HG03135 (cell line): Measurements from ENCODE around the gene INSRR.

Experiments used
- ATAC-seq: cut with Tn5 transposase; IDR thresholded peaks from one replicate; pipeline ENCODE4 v1.9.1; 2021; ENCODE audit warnings: mild to moderate bottlenecking, moderate library complexity; ENCODE audit not compliant: unreplicated experiment

The INSRR gene

DNA sequence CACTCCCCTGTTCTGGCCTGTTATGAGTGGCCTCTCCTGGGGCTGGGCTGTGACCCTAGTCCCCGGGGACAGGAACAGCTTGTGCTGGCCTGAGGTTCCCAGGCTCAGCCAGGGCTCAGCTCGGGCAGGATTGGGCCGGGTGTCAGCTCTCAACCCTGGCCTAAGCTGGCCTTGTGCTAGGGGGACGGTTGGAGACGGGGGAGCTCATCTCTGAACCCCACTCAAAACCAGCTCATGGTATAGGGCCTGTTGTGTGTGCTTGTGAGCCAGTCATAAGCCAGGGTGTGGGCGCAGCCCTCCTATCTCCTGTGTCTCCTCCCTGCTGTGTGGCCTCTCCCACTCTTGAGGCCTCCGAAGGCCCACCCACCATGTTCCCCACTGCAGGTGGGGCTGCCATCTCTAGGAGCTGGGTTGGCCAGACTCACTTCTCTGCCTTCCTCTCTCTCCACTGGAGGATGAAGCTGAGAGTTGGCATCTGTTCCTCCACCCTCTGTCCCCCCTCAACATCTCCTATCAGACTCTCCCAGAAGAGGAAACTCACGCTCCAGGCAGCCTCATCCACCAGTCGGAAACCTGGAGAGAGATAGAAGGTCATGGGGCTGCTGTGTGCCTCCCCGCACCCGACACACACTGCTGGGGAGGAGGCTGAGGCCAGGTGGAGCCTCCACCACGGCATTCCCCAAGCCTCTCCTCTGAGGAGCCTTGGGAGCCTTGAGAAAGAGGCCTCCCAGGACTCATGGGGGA is 36.0 kb upstream of the INSRR start:
- no peak for ATAC-seq

DNA sequence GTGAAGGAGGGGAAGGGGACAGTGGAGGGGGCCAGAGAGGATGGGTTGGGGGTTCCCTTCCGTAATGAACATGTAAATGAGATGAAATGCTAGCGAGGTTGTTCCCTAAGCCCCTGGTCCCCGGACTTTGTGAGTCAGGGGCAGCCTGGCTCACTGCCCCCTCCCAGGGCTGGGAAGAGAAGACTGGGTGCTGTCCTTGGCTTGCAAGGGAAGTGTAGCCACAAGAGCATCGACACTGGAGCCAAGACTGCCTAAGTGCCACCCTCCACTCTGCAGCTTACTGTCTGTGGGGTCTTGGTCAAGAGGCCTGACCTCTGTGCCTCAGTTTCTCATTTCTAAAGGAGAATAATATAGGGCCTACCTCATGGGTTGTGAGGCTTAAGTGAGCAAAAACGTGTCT is 35.1 kb upstream of the INSRR start:
- no peak for ATAC-seq

DNA sequence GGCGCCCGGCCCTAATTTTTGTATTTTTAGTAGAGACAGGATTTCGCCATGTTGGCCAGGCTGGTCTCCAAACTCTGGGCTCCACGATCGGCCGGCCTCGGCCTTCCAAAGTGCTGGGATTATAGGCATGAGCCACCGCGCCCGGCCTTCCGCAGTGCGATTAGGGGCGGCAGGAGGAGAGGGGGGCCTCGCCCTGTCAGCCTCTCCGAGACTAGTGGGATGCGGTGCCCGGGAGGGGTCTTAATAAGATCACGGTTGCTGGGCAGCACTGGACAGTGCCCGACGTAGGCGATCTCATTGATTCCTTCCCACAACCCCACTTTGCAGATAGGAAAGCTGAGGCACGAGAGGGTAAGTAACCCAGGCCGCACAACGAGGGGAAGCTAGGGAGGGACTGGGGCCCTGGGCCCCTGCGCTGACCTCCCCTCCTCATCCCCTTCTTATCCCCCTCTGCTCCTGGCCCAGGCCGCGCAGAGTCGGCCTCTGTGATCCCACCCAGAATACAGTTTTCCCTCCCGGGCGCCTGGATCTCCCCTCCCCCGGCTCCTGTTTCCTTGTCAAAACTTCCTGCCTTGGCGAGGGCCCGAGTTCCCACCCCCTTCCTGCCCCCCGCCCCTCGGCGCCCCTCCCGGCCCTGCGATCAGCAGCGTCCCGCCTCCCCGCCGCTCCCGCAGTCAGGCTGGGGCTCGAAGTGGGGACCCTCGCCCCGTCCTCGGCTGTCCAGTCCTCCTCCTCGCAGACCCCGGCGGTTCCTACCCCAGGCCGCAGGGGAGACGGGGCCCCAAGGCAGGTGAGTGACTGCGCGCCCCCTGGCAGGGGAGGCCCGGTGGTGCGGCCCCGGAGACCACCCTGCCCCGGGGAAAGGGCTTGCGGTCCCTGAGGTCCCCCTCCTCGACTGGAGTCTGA is 34.4 kb upstream of the INSRR start, which contains the start of gene PEAR1:
TSS of gene PEAR1 (plus strand) at position 671 of the 906 bp plus-strand sequence. CDS start 10,209 bp downstream, outside the sequence.
- ATAC-seq: no peak

DNA sequence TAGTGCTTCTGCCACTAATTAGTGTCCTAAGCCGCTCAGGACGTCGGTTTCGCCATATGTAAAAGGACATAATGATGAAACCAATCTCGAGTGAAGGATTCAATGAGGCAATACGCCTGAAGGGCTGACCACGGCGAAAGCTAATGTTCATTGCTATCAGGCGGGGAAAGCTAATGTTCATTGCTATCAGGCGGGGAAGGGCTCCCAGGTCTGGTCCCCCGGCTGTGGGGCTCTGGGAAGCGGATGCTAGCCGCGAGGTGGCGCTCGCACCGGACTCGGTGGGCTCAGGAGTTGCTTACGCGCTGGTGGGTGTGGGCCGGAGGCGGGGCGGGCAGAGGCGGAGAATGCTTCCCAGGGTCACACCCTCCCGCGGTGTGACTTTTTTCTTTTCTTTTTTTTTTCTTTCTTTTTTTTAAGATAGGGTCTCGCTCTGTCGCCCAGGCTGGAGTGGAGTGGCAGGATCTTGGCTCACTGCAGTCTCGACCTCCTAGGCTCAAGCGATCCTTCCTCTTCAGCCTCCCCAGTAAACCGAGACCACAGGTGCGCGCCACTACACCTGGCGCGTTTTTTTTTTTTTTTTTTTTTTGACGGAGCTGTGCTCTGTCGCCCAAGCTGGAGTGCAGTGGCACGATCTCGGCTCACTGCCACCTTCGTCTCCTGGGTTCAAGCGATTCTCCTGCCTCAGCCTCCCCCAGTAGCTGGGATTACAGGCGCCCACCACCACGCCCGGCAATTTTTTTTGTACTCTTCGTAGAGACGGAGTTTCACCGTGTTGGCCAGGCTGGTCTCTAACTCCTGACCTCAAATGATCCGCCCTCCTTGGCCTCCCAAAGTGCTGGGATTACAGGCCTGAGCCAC is 33.5 kb upstream of the INSRR start:
- ATAC-seq: no peak

DNA sequence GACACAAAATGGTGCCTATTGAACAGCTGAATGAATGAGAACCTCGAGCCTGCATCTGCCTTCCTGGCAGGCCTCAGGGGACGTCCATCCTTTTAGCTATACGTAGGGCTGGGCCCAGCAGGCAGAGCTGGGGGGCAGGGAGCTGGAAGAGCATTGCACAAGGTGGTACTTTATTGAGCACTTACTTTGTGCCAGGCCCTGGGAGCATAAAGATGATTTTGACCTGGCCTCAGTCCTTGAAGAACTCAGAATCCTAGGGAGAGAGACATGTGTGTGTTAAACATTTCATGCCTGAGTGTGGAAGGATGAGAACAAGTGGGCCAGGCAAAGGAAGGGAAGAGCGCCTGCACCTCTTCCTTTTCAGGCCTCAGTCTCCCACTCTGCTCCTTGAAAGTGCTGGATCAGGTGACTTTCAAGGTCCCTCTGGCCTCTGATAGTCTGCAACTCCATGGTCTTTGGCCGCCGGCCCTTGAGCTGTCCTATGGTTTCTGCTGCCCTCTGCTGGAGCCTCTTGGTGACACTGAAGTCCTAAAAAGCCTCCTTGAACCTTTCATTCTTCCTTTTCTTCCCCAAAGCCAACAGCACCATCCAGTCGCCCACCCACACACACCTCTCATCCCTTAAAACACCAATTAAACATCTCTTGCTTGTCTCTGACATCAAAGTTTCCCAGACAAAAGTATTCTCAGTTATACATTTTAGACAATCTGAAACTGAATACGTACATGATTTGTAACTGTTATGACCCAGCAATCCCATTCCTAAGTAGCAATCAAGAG is 31.1 kb upstream of the INSRR start:
- ATAC-seq: no peak

DNA sequence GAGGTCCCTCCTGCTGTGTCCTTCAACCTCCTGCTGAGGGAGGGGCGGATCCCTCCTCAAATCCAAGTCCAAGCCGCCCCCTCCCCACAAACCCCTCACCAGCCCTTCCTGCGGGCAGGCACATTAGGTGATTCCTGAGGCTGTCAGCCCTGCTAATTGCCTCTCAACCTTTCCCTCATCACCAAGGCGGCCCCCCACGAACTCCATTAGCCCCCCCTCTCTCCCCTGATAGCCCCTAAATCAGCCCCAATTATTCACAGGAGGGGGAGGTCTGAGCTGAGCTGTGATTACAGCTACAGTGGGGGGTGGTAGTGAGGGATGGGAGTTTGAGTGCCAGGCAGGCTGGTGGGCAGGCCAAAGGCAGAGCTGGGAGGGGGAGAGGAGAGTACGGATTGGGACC is 28.8 kb upstream of the INSRR start:
- no peak for ATAC-seq

DNA sequence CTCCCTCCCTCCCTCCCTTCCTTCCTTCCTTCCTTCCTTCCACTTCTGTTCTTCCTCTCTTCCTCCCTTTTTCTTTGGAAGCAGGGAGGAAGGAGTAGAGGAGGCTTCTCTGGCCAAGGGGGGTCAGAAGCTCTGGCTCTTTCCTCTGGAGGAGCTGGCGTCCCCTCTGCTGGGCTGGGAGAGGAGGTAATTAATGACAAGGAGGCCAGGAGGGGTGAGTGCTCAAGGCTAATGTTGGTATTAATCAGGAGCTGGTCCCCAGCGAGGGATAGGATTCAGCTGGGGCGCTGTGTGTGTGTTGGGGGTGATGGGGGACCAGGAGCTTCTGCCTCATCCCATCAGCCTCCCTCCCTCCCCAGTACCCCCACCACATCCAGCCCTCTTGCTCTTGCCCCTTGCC is 28.4 kb upstream of the INSRR start:
- ATAC-seq: no peak

DNA sequence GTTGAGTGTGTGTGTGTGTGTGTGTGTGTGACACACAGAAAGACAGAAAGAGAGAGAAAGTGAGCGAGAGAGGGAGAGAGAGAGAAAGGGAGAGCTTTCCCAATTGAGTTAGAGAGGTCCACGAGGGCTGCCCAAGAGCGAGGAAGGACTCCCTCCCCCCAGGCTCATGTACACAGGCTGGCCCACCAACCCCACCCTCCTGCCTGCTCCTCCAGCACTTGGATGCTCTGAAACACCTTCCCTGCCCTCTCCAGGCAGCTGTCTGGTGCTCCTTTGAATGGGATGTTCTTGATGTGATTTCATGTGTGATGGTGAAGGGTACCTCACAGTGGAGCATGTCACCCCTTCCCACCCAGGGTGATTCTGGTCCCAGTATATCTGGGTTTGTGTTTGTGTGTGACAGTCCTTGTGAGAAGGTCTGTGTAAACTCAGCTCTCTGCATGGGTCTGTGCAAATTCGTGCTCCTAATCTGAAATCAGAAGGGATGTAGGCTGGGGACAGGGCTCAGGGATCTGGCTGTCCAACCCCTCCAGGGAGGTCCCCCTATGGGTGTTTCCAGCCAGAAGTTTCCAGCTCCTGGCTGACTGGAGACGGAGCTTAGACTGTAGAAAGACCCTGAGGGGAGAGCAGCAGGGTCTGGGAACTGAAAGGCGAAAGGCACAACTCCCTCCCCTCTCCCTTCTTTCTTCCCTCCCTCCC is 27.8 kb upstream of the INSRR start:
- no peak for ATAC-seq

DNA sequence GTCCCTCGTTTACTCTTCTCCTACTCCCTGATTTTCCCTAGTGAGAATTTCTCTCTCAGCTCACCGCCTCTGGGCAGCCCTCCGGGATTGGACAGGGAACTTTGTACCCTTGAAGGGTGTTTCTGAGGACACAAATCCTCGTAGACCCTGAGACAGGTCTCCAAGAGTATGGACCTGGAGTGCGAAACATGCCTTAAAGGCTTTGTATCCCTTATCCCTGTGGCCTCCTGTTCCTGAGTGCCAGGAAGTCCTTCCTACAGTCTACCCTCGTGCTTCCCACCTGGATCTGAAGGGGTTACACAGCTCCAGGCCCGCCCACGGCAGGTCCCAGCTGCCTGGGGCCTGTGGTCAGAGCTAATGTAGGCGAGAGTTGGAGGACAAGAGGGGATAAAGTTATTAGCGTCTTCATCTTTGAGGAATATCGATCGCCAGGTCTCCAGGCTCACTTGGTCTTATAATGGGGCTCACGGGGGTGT is 27.0 kb upstream of the INSRR start:
- ATAC-seq: no peak

DNA sequence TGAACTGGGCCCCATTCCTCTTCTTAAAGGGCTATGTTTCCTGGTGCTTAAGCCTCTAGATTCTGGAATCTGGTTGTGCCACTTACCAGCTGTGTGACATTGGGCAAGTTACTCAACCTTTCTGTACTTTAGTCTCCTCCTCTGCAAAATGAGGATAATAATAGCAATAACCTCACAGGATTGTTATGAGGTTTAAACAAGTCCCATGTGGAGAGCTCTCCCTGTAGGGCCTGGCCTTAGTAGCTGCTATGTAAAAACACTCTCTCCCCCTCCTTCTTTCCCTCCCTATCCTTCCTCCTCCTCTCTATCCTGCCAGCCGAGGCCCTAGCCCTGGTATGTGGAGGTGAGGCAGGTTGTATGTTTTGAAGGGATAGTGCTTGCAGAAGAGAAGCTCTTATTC is 26.4 kb upstream of the INSRR start:
- no peak for ATAC-seq

DNA sequence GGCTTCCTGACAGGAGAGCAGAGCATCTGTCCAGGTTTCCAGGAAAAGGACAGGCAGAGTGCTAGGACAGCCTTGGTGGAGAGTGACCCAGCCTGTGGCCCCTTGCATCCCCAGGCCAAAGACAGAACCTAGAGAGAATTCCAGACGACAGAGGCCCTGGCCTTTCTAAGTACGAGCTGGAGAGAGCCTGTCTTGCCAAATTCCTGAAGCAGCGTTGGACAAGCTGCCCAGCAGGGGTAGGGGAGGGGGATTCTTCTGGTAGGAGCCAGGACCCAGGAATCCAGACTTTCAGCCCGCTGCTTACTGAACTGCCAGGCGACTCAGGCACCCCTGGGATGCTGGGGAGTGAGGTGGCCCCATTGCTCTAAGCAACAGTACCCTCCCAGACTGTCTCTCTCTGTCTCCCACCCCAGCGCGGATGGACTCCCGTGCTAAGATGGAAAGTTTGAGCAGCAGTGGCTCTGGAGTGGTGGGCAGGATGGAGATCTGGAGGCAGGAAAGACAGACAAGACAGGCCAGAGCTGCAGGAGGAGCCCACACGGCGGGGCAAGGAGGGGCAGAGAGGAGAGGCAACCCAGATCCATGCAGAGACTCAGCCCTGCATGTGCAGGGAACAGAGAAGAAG is 25.8 kb upstream of the INSRR start:
- ATAC-seq: no peak

DNA sequence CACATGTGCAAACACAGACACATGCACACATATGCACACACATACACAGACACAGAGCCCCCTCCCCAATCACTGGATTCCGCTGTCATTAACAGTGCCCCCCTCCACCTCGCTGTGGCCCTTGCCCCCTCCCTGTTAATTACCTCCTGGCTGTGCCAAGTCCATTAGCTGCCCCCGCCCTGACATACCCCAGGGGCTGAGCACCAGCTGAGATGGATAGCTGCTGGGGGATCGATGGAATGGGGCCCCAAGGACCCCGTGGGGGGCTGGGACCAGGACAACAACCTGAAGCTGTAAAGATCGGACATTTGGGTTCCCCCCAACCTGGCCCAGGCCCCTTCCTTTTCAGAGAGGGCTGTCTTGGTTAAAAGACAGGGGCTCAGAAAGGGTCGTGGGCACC is 25.0 kb upstream of the INSRR start:
- no peak for ATAC-seq

DNA sequence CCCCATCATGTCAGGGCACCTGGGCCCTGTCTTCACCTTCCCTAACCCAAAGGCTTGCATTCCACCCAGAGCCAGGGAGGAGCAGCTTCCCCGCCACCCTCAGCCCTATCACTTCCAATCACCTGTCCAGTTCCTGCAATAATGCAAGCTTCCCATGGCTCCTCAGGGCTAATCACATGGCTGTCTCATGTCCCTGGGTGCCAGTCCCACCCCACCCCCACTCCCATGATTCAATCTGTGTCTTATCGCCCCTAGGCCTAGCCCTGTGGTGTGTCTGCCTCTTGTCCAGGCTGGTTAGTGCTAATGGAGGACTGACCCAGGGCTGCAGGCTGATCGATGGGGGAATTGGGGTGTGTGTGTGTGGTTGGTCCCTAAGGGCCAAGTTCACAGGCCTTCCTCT is 23.6 kb upstream of the INSRR start:
- ATAC-seq: no peak

DNA sequence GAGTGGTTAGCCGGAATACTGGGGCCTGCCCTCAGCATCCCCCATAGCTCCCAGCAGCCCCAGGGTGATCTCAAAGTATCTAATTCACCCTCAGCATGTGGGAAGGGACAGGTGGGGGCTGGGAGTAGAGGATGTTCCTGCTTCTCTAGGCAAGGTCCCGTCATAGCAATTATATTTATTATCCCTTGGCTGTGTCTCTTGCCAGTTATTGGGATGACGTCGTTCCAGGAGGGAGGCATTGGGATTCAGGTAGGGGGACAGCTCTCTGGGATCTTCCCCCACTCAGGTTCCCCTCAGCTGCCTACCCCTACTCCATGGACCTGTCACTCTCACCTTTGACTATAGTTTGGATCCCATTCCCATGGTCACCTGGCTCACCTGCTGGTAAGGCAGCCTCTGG is 22.7 kb upstream of the INSRR start:
- no peak for ATAC-seq

DNA sequence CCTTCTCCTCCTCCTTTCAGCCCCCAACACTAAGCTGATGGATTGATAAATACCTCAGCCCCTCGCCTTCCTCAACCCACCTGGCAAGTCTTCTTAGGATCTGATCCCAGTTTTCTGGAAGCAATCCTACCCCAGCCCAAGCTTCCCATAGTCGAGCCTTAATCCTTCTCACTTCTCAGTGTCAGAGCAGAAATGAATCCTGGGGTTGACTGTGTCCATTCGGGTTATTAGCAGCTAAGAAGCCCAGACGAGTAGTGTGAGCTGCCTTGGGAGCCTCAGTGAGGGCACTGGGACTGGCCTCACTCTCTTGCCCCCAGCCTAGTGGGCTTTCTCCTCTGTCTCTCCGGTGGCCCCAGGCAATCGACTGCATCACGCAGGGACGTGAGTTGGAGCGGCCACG is 22.2 kb upstream of the INSRR start:
- no peak for ATAC-seq

DNA sequence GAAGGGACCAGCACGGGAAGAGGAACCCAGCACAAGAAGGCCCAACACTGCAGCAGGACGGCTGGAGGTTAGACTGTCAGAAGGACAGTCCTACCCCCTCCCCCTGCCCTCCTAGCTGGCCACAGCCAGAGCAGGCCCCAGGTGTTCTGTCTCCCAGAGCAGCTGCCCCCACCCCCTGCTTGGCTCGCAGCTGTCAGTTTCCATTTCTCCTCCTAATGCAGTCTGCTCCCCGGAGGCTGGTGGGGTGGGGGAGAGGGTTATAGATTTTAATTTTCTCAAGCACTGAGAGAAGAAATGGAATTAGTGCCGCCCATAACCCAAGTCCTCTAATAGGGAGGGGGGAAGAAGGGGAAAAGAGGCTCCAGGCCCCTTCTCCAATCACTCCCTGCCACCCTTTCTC is 21.6 kb upstream of the INSRR start:
- ATAC-seq: no peak

DNA sequence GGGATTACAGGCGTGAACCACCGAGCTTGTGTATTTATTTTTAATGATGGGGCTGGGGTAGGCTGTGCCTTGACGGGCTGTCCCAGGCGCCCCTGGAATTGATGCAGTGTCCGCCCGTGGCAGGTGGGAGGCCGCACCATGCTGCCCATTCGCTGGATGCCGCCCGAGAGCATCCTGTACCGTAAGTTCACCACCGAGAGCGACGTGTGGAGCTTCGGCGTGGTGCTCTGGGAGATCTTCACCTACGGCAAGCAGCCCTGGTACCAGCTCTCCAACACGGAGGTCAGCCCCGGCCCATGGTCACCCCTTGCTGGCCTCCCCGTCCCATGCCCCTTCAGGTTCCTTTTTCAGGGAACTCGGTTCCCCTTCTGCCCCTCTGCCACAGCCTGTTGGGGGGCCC is 21.0 kb upstream of the INSRR start:
- ATAC-seq: no peak

DNA sequence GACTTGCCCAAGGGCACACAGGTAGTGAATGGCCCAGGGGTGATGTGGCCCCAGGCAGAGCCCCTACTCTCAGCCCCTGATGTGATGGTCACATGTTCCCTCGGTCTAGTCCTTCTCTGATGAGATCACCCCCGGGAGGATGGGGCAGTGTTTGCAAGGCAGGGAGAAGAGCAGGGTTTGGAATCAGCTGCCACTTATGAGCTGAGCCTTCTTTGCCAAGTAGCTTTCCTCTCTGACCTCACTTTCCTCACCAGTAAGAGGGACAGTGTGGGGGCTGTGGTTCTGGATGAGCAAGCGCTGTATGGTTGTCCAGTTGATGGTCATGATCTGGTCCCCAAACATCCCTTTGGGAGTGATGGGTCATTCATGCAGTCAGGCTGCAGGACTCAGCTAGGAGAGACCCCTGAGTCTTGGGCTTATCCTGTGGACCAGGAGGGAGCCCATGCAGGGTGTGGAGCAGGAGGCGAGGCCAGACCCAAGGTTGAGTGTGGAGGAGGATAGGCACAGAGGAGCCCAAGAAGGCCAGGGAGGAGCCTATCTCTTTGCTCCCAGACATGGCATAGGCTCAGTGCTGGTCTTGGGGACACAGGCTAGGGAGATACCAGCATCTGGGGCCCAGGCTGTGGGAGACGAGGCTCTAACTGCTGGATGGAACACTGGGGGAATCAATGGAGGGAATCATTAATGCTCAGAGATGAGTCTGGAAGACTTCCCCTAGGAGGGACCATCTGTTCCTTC is 18.7 kb upstream of the INSRR start:
- ATAC-seq: no peak

DNA sequence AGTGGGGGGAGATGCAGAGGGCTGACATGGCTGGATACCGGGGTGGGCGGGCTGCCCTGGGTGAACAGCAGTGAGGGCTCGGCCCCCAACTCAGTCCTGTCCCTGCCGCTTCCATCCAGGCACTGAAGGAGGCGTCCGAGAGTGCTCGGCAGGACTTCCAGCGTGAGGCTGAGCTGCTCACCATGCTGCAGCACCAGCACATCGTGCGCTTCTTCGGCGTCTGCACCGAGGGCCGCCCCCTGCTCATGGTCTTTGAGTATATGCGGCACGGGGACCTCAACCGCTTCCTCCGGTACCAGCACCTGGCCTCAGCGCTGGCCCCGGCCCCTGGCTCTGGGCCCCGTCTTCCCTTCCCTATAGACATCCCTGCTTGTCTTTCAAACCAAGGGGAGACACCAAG is 17.4 kb upstream of the INSRR start:
- ATAC-seq: no peak
